GM10248 (cell line): Measurements from ENCODE around the gene SLC45A2.

ENCODE experiments used
- CTCF ChIA-PET: fragments of 300-600 bp; sonication (Branson Sonifier 250); formaldehyde crosslinking; extraction: SDS; loops from one replicate; lab custom pipeline; 2021; ENCODE audit warnings: antibody characterized with exemption; lab: Yijun Ruan, JAX
- POLR2A ChIA-PET: fragments of 350-650 bp; sonication (Branson Sonifier 250); formaldehyde crosslinking; extraction: SDS; loops from one replicate; lab custom pipeline; 2020; ENCODE audit warnings: antibody characterized with exemption; lab: Yijun Ruan, JAX
- DNase-seq: peaks from one replicate; pipeline ENCODE4 v3.0.0; 2012; ENCODE audit errors: extremely low spot score
- TF ChIP-seq, protein P1 (sequence below): IDR thresholded peaks from 2 replicates; pipeline ENCODE4 v1.5.1; 2012; ENCODE audit warnings: mild to moderate bottlenecking, low read depth; ENCODE audit errors: extremely low read depth, missing control alignments, control extremely low read depth

The SLC45A2 gene

DNA sequence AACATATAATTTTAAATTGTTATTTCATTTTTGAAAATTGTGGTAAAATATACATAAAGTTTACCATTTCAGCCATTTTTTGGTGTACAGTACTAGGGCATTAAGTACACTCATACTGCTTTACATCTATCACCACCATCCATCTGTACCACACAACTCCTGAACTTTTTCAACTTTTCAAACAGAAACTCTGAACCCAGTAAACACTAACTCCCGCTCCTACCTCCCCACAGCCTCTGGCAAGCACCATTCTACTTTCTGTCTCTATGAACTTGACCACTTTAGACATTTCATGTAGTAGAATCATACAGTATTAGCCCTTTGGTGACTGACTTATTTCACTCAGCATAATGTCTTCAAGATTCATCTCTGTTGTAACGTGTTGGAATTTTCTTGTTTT lies 8.4 kb upstream of the SLC45A2 start:
- CTCF ChIA-PET: interaction anchor here (1.5 kb wide), 1 partner anchor 12 kb away, joined by 3 read pairs; no protein-coding TSS in a partner anchor
- TF ChIP-seq, protein P1, sequence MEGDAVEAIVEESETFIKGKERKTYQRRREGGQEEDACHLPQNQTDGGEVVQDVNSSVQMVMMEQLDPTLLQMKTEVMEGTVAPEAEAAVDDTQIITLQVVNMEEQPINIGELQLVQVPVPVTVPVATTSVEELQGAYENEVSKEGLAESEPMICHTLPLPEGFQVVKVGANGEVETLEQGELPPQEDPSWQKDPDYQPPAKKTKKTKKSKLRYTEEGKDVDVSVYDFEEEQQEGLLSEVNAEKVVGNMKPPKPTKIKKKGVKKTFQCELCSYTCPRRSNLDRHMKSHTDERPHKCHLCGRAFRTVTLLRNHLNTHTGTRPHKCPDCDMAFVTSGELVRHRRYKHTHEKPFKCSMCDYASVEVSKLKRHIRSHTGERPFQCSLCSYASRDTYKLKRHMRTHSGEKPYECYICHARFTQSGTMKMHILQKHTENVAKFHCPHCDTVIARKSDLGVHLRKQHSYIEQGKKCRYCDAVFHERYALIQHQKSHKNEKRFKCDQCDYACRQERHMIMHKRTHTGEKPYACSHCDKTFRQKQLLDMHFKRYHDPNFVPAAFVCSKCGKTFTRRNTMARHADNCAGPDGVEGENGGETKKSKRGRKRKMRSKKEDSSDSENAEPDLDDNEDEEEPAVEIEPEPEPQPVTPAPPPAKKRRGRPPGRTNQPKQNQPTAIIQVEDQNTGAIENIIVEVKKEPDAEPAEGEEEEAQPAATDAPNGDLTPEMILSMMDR: no peak
- POLR2A ChIA-PET: no interaction called here
- DNase-seq: no peak

DNA sequence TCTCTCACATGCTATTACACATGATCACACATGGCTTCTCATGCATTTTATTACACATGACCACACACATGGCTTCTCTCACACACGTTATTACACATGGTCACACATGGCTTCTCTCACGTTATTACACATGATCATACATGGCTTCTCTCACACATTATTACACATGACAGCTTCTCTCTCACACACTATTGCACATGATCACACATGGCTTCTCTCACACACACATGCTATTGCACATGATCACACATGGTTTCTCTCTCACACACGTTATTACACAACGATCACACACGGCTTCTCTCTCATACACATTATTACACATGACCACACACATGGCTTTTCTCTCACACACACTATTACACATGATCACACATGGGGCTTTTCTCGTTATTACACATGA lies 954 bp upstream of the SLC45A2 start:
- TF ChIP-seq, protein P1: no peak
- ChIA-PET CTCF (interaction anchor here (1.1 kb wide), 1 partner anchor 63 kb away, joined by 3 read pairs; no protein-coding TSS in a partner anchor), POLR2A (no interaction called here)
- DNase-seq: no peak

- DNase-seq: no peak
- ChIA-PET CTCF (interaction anchor here (1.0 to 6.7 kb wide), 2 partner anchors 13 to 14 kb away, joined by 4 to 38 read pairs; no protein-coding TSS in a partner anchor), POLR2A (no interaction called here)
- TF ChIP-seq, protein P1: no peak
These were observed 315 bp downstream of the SLC45A2 start for GRCh38 chr5:33984178-33984577.

DNA sequence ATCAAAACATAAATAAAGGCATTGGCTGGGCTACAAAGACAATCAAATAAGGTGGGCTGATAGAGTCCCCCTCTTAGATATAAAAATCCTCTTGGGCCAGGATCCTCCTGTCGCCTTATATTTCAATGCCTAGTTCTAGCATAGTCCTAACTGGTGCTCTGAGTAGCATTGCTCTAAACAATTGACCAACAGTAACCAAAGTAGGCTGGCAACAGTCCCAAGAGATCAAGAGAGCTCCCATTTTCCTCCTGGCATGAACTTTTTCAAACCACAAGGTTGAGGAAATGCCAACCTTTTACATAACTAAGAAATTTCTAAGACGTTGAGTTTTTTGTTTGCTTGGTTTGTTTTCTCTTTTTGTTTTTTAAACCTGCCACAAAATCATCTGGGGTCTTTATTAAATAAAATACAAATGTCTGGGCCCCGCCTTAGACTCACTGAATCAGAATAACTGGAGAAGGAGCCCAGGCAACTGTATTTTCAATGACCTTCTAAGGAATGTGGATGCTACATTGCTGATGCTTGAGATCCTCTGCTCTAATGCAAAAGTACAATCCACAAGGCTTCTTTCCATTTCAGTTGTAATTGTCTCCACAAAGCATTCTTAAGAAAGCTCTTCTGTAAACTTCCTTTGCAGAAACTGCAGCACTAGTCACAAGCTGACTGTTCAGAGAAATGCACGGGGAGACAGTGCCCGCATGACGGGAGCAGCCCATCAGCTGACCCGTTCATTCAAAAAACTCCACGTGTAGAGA lies 2.9 kb downstream of the SLC45A2 start:
- no peak for DNase-seq
- TF ChIP-seq, protein P1: no peak
- POLR2A ChIA-PET: no interaction called here
- CTCF ChIA-PET: interaction anchor here (0.7 to 6.7 kb wide), 4 partner anchors 10 to 19 kb away, joined by 3 to 38 read pairs (median 3); no protein-coding TSS in a partner anchor

- ChIA-PET CTCF (interaction anchor here (0.6 to 6.7 kb wide), 4 partner anchors 10 to 46 kb away, joined by 3 to 38 read pairs (median 3); no protein-coding TSS in a partner anchor), POLR2A (no interaction called here)
- TF ChIP-seq, protein P1: no peak
- DNase-seq: no peak
These were observed 4.5 kb downstream of the SLC45A2 start for GRCh38 chr5:33980030-33980429.

DNA sequence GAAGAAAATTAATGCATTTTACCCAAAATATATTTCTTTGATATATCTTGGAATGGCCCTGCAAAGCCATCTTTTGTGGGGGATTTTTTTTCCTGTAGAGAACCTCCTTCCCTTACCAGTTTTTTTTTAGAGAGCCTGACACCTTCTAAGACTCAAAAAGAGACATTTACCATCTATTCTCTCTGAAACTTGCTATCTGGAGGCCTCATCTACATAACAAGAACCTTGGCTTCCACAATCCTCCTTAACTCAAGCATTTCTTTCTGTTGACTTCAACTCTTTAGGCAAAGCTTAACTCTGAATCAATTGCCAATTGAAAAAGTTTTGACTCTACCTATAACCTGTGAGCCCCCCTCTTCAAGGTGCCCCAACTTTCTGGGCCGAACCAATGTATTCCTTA lies 6.2 kb downstream of the SLC45A2 start:
- CTCF ChIA-PET: interaction anchor here (0.8 to 6.7 kb wide), 4 partner anchors 8 to 550 kb away, joined by 3 to 38 read pairs (median 4); no protein-coding TSS in a partner anchor

More for the DNA sequence above, 6.2 kb downstream of the SLC45A2 start:
- no peak for DNase-seq
- POLR2A ChIA-PET: no interaction called here
- TF ChIP-seq, protein P1: no peak
